Calu3 (cell line): ENCODE data around the gene RPP40. TPM values are rescaled to one million over a fixed set of nuclear protein-coding genes. Genes with fewer than 3 reads are reported as not detected.

Experiments
- BruUV-seq: library from RNA; stranded (reverse); fragments of 400-500 nt; replicated peaks from 2 replicates; lab custom pipeline; 2021; lab: Mats Ljungman, UMichigan
- CTCF ChIA-PET: fragments of 300-600 bp; sonication (Branson Sonifier 250); formaldehyde crosslinking; loops from one replicate; lab custom pipeline; 2022; ENCODE audit warnings: antibody characterized with exemption; lab: Charles Lee
- DNase-seq: peaks from one replicate; pipeline ENCODE4 v3.0.0; 2022
- H3K27ac Mint-ChIP-seq: one replicate; pipeline ENCODE4 v1.8.0; 2022; ENCODE audit warnings: mixed read lengths; ENCODE audit not compliant: unreplicated experiment
- H3K27me3 Mint-ChIP-seq: one replicate; pipeline ENCODE4 v1.8.0; 2022; ENCODE audit warnings: mixed read lengths; ENCODE audit not compliant: unreplicated experiment
- H3K36me3 Mint-ChIP-seq: one replicate; pipeline ENCODE4 v1.8.0; 2022; ENCODE audit warnings: mild to moderate bottlenecking, moderate library complexity, mixed read lengths; ENCODE audit not compliant: insufficient read depth, unreplicated experiment
- H3K4me1 Mint-ChIP-seq: one replicate; pipeline ENCODE4 v1.8.0; 2022; ENCODE audit warnings: mild to moderate bottlenecking, low read depth, mixed read lengths; ENCODE audit not compliant: unreplicated experiment
- H3K4me3 Mint-ChIP-seq: one replicate; pipeline ENCODE4 v1.8.0; 2022; ENCODE audit warnings: mild to moderate bottlenecking, low read depth, moderate library complexity, mixed read lengths; ENCODE audit not compliant: unreplicated experiment
- H3K9me3 Mint-ChIP-seq: one replicate; pipeline ENCODE4 v1.8.0; 2022; ENCODE audit warnings: low read depth, mixed read lengths; ENCODE audit not compliant: unreplicated experiment
- CTCF ChIP-seq: fragments of 200-600 bp; IDR thresholded peaks from one replicate; pipeline ENCODE4 v1.8.0; 2022; ENCODE audit warnings: antibody characterized with exemption; ENCODE audit not compliant: unreplicated experiment
- intact Hi-C: fragments of 100-400 bp; cut with micrococcal nuclease; formaldehyde crosslinking; loops from one replicate; pipeline ENCODE4 v1.10.0; 2022; ENCODE audit not compliant: unreplicated experiment
- total RNA-seq: library from RNA; stranded (reverse); gene quantifications from 2 replicates; pipeline ENCODE4 v1.2.3, GENCODE V29; 2022

The RPP40 gene
- total RNA-seq, 1 experiment from 2014 or later: 11.1 TPM

- Mint-ChIP-seq H3K4me1 (no peaks in the 10 kb centered on the region), H3K9me3 (peaks cover 9% of the 10 kb centered on the region), H3K4me3 (no peak overlapping the region), H3K36me3 (no peaks in the 10 kb centered on the region), H3K27ac (no peak overlapping the region), H3K27me3 (peaks cover 31% of the 10 kb centered on the region)
- CTCF ChIA-PET: no interaction called here
- no peak for TF ChIP-seq CTCF
- no peak for DNase-seq
- no TSS peak for BruUV-seq
- intact Hi-C loops: no loop called here
These were observed 28.3 kb downstream of the RPP40 start for GRCh38 chr6:4975506-4975905.

- CTCF ChIA-PET: no interaction called here
- no peak for DNase-seq
- Mint-ChIP-seq H3K36me3 (no peaks in the 10 kb centered on the region), H3K9me3 (peaks cover 7% of the 10 kb centered on the region), H3K27me3 (peaks cover 37% of the 10 kb centered on the region), H3K27ac (no peak overlapping the region), H3K4me1 (no peaks in the 10 kb centered on the region), H3K4me3 (no peak overlapping the region)
- no peak for TF ChIP-seq CTCF
- intact Hi-C loops: no loop called here
- BruUV-seq: no TSS peak
These were observed 28.9 kb downstream of the RPP40 start for GRCh38 chr6:4974962-4975361.

GRCh38 chr6:4973982-4974745, 29.7 kb downstream of the RPP40 start:
- no TSS peak for BruUV-seq
- Mint-ChIP-seq H3K4me1 (no peaks in the 10 kb centered on the region), H3K36me3 (no peaks in the 10 kb centered on the region), H3K4me3 (no peak overlapping the region), H3K27ac (no peak overlapping the region), H3K27me3 (peaks cover 45% of the 10 kb centered on the region), H3K9me3 (peaks cover 7% of the 10 kb centered on the region)
- no peak for TF ChIP-seq CTCF
- no peak for DNase-seq
- CTCF ChIA-PET: no interaction called here
- intact Hi-C loops: no loop called here

- TF ChIP-seq CTCF: no peak
- Mint-ChIP-seq H3K4me3 (no peak overlapping the region), H3K27ac (no peak overlapping the region), H3K9me3 (peaks cover 7% of the 10 kb centered on the region), H3K4me1 (no peaks in the 10 kb centered on the region), H3K36me3 (no peaks in the 10 kb centered on the region), H3K27me3 (peaks cover 51% of the 10 kb centered on the region)
- CTCF ChIA-PET: no interaction called here
- BruUV-seq: no TSS peak
- intact Hi-C loops: no loop called here
- no peak for DNase-seq
These were observed 30.4 kb downstream of the RPP40 start for GRCh38 chr6:4973415-4973814.
